ENCODE results near the gene PFN1.

GRCh38 chr17:4969047-4969550 lies 20.8 kb upstream of the PFN1 start:
- no peak for TF ChIP-seq POLR2A (IDR thresholded peaks at IDR 0.05; ENCODE audit: low read length)
- TF ChIP-seq GATA1 (IDR thresholded peaks at IDR 0.05; ENCODE audit: low read depth, low read length) = no peak
